HCT116 (cell line): ENCODE measurements around the gene SLC1A4. TPM values are rescaled to one million over a fixed set of nuclear protein-coding genes. Genes with fewer than 3 reads are reported as not detected.

Experiments
- ATAC-seq: fragments of 200-7000 bp; cut with Tn5 transposase; 2 replicates; pipeline ENCODE4 v1.9.1; 2020; ENCODE audit warnings: mild to moderate bottlenecking, moderate library complexity
- BruUV-seq: library from RNA; stranded (reverse); fragments of 400-500 nt; replicated peaks from 2 replicates; lab custom pipeline; 2021; lab: Mats Ljungman, UMichigan
- CTCF ChIA-PET: fragments of 300-600 bp; sonication (Branson Sonifier 250); formaldehyde crosslinking; loops from one replicate; lab custom pipeline; 2021; ENCODE audit warnings: antibody characterized with exemption; lab: Charles Lee
- POLR2A ChIA-PET: fragments of 300-600, 350-600 bp; sonication (Branson Sonifier 250); formaldehyde crosslinking; loops from one replicate; lab custom pipeline; 2021; ENCODE audit warnings: antibody characterized with exemption; lab: Charles Lee
- RAD21 ChIA-PET, 2 experiments: fragments of 300-600 bp; sonication (Branson Sonifier 250); formaldehyde crosslinking; loops; one replicate each; lab custom pipeline; 2023; ENCODE audit warnings: low total read pairs in 2 of 2; ENCODE audit not compliant: uncharacterized antibody in 2 of 2, unreplicated experiment in 2 of 2, low non-redundant PET in 1 of 2; lab: Charles Lee
- DNase-seq: peaks from one replicate; pipeline ENCODE4 v3.0.0-alpha.2; 2010; ENCODE audit warnings: low read depth, low spot score
- H2AFZ ChIP-seq: fragments of 200-600 bp; shearing (Covaris generic), sonication (generic); 2 replicates; pipeline ENCODE4 v1.6.1; 2017; ENCODE audit warnings: low read depth, mixed run types, mixed read lengths, antibody characterized with exemption, low read length; ENCODE audit not compliant: poor library complexity, severe bottlenecking
- H3K27ac ChIP-seq: 2 replicates; pipeline ENCODE4 v1.5.1; 2012; ENCODE audit warnings: low read depth, low read length
- H3K27me3 ChIP-seq: fragments of 200-600 bp; sonication (generic); 2 replicates; pipeline ENCODE4 v1.6.1; 2016; ENCODE audit warnings: mixed run types, low read length, mixed read lengths; ENCODE audit not compliant: insufficient read depth
- H3K36me3 ChIP-seq, 2 experiments: fragments of 200-500 bp in 1 of 2; fragments of 200-600 bp in 1 of 2; sonication (Bioruptor generic) in 1 of 2; sonication (generic) in 1 of 2; 2 replicates each; pipeline versions ENCODE4 v1.5.1 to v1.6.1; 2014 to 2016; ENCODE audit warnings: low read length in 2 of 2, inconsistent platforms in 1 of 2, mixed read lengths in 1 of 2, mixed run types in 1 of 2; ENCODE audit not compliant: insufficient read depth in 2 of 2, control insufficient read depth in 1 of 2
- H3K4me1 ChIP-seq, 2 experiments: fragments of 200-600 bp in 1 of 2; sonication (generic) in 1 of 2; 2 replicates each; pipeline versions ENCODE4 v1.5.1 to v1.6.1; 2012 to 2017; ENCODE audit warnings: low read length in 2 of 2, inconsistent platforms in 1 of 2, mild to moderate bottlenecking in 1 of 2, mixed read lengths in 1 of 2, mixed run types in 1 of 2, moderate library complexity in 1 of 2; ENCODE audit not compliant: insufficient read depth in 2 of 2, control insufficient read depth in 1 of 2
- H3K4me2 ChIP-seq: fragments of 200-600 bp; sonication (generic); 2 replicates; pipeline ENCODE4 v1.6.1; 2017; ENCODE audit warnings: mixed run types, low read length, mixed read lengths
- H3K4me3 ChIP-seq, 2 experiments: fragments of 200-600 bp in 1 of 2; sonication (generic) in 1 of 2; replicated peaks in 1 of 2; 2 replicates each; pipeline ENCODE4 v1.5.1; 2011 to 2016; ENCODE audit warnings: low read length in 2 of 2, control low read depth in 1 of 2, low read depth in 1 of 2, mild to moderate bottlenecking in 1 of 2, mixed read lengths in 1 of 2, mixed run types in 1 of 2
- H3K79me2 ChIP-seq: fragments of 200-600 bp; sonication (generic); 2 replicates; pipeline ENCODE4 v1.6.1; 2017; ENCODE audit warnings: mild to moderate bottlenecking, mixed run types, low read length, moderate library complexity, mixed read lengths; ENCODE audit not compliant: insufficient read depth
- H3K9ac ChIP-seq: fragments of 200-600 bp; sonication (generic); 2 replicates; pipeline ENCODE4 v1.6.1; 2016; ENCODE audit warnings: low read length, mixed read lengths
- H3K9me2 ChIP-seq: fragments of 200-600 bp; sonication (generic), shearing (Covaris generic); 2 replicates; pipeline ENCODE4 v1.6.1; 2017; ENCODE audit warnings: mixed run types, mild to moderate bottlenecking, moderate library complexity; ENCODE audit not compliant: insufficient read depth
- H3K9me3 ChIP-seq, 2 experiments: fragments of 200-500 bp in 1 of 2; fragments of 200-600 bp in 1 of 2; sonication (Bioruptor generic) in 1 of 2; sonication (generic) in 1 of 2; 2 replicates each; pipeline ENCODE4 v1.6.1; 2014 to 2017; ENCODE audit warnings: low read length in 2 of 2, mixed read lengths in 2 of 2, inconsistent platforms in 1 of 2, low read depth in 1 of 2, mild to moderate bottlenecking in 1 of 2, mixed run types in 1 of 2, moderate library complexity in 1 of 2; ENCODE audit not compliant: control insufficient read depth in 1 of 2, insufficient read depth in 1 of 2
- H4K20me1 ChIP-seq: fragments of 200-600 bp; sonication (generic), shearing (Covaris generic); 2 replicates; pipeline ENCODE4 v1.6.1; 2017; ENCODE audit warnings: mixed run types, mild to moderate bottlenecking, moderate library complexity; ENCODE audit not compliant: insufficient read depth
- CBX3 ChIP-seq: IDR thresholded peaks from 2 replicates; pipeline ENCODE4 v1.6.1; 2012; ENCODE audit warnings: low read depth
- CTCF ChIP-seq, 3 experiments: fragments of 200-600 bp in 1 of 3; sonication (generic) in 1 of 3; IDR thresholded peaks in 2 of 3; conservative IDR thresholded peaks in 1 of 3; 2 replicates each; pipeline ENCODE4 v1.5.1; 2012 to 2017; ENCODE audit warnings: low read depth in 2 of 3, low read length in 2 of 3, antibody characterized with exemption in 1 of 3, borderline replicate concordance in 1 of 3, control low read depth in 1 of 3, mild to moderate bottlenecking in 1 of 3, mixed read lengths in 1 of 3, mixed run types in 1 of 3, moderate library complexity in 1 of 3; ENCODE audit not compliant: insufficient read depth in 1 of 3
- EZH2phosphoT487 ChIP-seq: fragments of 200-600 bp; IDR thresholded peaks from 2 replicates; pipeline ENCODE4 v1.6.1; 2018; ENCODE audit warnings: antibody characterized with exemption, borderline replicate concordance
- FOSL1 ChIP-seq: IDR thresholded peaks from 2 replicates; pipeline ENCODE4 v1.6.1; 2012; ENCODE audit warnings: low read depth
- POLR2AphosphoS5 ChIP-seq: IDR thresholded peaks from 2 replicates; pipeline ENCODE4 v1.6.1; 2011; ENCODE audit warnings: mild to moderate bottlenecking, low read depth, low read length, moderate library complexity
- RAD21 ChIP-seq: IDR thresholded peaks from 2 replicates; pipeline ENCODE4 v1.6.1; 2012; ENCODE audit warnings: low read depth, mild to moderate bottlenecking
- SP1 ChIP-seq: IDR thresholded peaks from 2 replicates; pipeline ENCODE4 v1.6.1; 2012; ENCODE audit warnings: low read depth
- ZFX ChIP-seq: fragments of 450-650 bp; IDR thresholded peaks from 2 replicates; pipeline ENCODE4 v1.6.1; 2017
- intact Hi-C: fragments of 100-400 bp; cut with micrococcal nuclease; formaldehyde crosslinking; loops from 2 replicates; pipeline ENCODE4 v1.10.0; 2022
- total RNA-seq: library from RNA; stranded (reverse); gene quantifications from one replicate; pipeline ENCODE4 v1.2.1, GENCODE V29; 2021; ENCODE audit not compliant: unreplicated experiment
- TF ChIP-seq, protein P1 (sequence below): IDR thresholded peaks from 2 replicates; pipeline ENCODE4 v1.6.1; 2012

SLC1A4 gene
- total RNA-seq, 1 experiment from 2014 or later, result 9.2 TPM

DNA sequence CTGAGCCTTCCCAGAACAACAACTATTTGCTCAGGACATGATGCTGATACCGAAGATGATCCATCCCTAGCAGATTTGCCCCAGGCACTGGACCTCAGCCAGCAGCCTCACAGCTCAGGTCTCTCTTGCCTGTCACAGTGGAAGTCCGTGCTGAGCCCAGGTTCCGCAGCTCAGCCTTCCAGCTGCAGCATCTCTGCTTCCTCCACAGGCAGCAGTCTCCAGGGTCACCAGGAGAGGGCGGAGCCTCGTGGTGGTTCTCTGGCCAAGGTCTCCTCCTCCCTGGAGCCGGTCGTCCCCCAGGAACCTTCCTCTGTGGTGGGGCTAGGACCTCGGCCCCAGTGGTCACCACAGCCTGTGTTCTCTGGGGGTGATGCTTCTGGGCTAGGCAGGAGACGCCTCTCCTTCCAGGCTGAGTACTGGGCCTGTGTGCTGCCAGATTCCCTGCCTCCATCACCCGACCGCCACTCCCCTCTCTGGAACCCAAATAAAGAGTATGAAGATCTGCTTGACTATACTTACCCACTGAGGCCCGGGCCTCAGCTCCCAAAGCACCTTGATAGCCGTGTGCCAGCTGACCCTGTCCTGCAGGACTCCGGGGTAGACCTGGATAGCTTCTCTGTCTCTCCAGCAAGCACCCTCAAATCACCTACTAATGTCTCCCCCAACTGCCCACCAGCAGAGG lies 82.4 kb downstream of the SLC1A4 start:
- BruUV-seq, result no TSS peak
- no peak overlapping the region for H3K9ac ChIP-seq
- H3K79me2 ChIP-seq, result no peaks in the 10 kb centered on the region
- intact Hi-C loops, result loop anchor here (2.0 kb wide), 1 partner anchor 501 kb away; no protein-coding TSS in a partner anchor
- CTCF ChIA-PET, result interaction anchor here (0.8 to 1.4 kb wide), 3 partner anchors 11 to 71 kb away, joined by 3 to 5 read pairs (median 3); no protein-coding TSS in a partner anchor
- H3K4me1 ChIP-seq, result peaks cover 29 to 53% of the 10 kb centered on the region in 2 experiments
- no peak for DNase-seq
- peak; percentile 35; the same call in 1 of the 2 replicates for ATAC-seq
- H3K9me2 ChIP-seq, result no peaks in the 10 kb centered on the region
- no peaks in the 10 kb centered on the region for H4K20me1 ChIP-seq
- H3K27ac ChIP-seq, result no peak overlapping the region
- peak in 2 of 3 experiments; percentile 37; a peak in 3 of 6 replicates for TF ChIP-seq CTCF (IDR thresholded peaks at IDR 0.05 in 2 of 3, conservative IDR thresholded peaks at IDR 0.05 in 1 of 3; ENCODE audit: borderline replicate concordance in 1 of 3, insufficient read depth in 1 of 3, low read depth in 2 of 3, low read length in 2 of 3)
- no peak for TF ChIP-seq RAD21
- TF ChIP-seq, all 23 proteins: peak for 1
- H3K27me3 ChIP-seq, result no peaks in the 10 kb centered on the region
- ChIA-PET POLR2A (no interaction called here), RAD21 (no interaction called here)
- H3K4me3 ChIP-seq, result no peak overlapping the region
- H2AFZ ChIP-seq, result no peak overlapping the region
- no peak overlapping the region for H3K4me2 ChIP-seq
- H3K9me3 ChIP-seq, result no peaks in the 10 kb centered on the region
- H3K36me3 ChIP-seq, result 0 out of 4 replicates have a peak, but pooled peaks cover 2 to 6% of the 10 kb centered on the region in 2 experiments

DNA sequence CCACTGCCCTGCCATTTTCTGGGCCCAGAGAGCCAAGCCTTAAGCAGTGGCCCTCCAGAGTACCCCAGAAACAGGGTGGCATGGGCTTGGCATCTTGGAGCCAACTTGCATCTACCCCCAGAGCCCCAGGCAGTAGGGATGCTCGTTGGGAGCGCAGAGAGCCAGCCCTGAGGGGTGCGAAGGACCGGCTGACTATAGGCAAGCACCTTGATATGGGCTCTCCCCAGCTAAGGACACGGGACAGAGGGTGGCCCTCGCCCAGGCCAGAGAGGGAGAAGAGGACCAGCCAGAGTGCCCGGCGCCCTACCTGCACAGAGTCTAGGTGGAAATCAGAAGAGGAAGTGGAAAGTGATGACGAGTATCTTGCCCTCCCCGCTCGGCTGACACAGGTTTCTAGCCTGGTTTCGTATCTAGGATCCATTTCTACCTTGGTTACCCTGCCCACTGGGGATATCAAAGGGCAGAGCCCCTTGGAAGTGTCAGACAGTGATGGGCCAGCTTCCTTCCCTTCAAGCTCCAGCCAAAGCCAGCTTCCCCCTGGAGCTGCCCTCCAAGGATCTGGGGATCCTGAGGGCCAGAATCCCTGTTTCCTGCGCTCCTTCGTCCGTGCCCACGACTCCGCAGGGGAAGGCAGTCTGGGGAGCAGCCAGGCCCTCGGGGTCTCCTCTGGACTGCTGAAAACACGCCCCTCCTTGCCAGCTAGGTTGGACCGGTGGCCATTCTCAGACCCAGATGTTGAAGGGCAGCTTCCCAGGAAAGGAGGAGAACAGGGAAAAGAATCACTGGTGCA lies 83.2 kb downstream of the SLC1A4 start:
- TF ChIP-seq CBX3 (no peak), FOSL1 (no peak), SP1 (no peak), ZFX (no peak), EZH2phosphoT487 (no peak), RAD21 (no peak), POLR2AphosphoS5 (no peak), CTCF (IDR thresholded peaks at IDR 0.05 in 2 of 3, conservative IDR thresholded peaks at IDR 0.05 in 1 of 3; ENCODE audit: borderline replicate concordance in 1 of 3, insufficient read depth in 1 of 3, low read depth in 2 of 3, low read length in 2 of 3) (no peak)
- TF ChIP-seq, protein P1, sequence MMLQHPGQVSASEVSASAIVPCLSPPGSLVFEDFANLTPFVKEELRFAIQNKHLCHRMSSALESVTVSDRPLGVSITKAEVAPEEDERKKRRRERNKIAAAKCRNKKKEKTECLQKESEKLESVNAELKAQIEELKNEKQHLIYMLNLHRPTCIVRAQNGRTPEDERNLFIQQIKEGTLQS, result no peak
- DNase-seq (no peak), ATAC-seq (no peak)
- Histone ChIP-seq H2AFZ (no peak overlapping the region), H4K20me1 (no peaks in the 10 kb centered on the region), H3K27ac (no peak overlapping the region), H3K79me2 (no peaks in the 10 kb centered on the region), H3K9me2 (no peaks in the 10 kb centered on the region), H3K27me3 (no peaks in the 10 kb centered on the region), H3K9me3 (no peaks in the 10 kb centered on the region), H3K9ac (no peak overlapping the region), H3K4me2 (no peak overlapping the region), H3K36me3 (0 out of 4 replicates have a peak, but pooled peaks cover 2 to 7% of the 10 kb centered on the region in 2 experiments), H3K4me1 (peaks cover 29 to 53% of the 10 kb centered on the region in 2 experiments), H3K4me3 (no peak overlapping the region)
- no TSS peak for BruUV-seq
- RAD21 ChIA-PET, result no interaction called here
- intact Hi-C loops, result no loop called here
- POLR2A ChIA-PET, result no interaction called here
- CTCF ChIA-PET, result no interaction called here
